EH (cell line): Measurements from ENCODE around the gene STK38L.

Experiments
- DNase-seq: peaks from one replicate; pipeline ENCODE4 v3.0.0-alpha.2; 2015; ENCODE audit warnings: low read depth

STK38L gene

DNA sequence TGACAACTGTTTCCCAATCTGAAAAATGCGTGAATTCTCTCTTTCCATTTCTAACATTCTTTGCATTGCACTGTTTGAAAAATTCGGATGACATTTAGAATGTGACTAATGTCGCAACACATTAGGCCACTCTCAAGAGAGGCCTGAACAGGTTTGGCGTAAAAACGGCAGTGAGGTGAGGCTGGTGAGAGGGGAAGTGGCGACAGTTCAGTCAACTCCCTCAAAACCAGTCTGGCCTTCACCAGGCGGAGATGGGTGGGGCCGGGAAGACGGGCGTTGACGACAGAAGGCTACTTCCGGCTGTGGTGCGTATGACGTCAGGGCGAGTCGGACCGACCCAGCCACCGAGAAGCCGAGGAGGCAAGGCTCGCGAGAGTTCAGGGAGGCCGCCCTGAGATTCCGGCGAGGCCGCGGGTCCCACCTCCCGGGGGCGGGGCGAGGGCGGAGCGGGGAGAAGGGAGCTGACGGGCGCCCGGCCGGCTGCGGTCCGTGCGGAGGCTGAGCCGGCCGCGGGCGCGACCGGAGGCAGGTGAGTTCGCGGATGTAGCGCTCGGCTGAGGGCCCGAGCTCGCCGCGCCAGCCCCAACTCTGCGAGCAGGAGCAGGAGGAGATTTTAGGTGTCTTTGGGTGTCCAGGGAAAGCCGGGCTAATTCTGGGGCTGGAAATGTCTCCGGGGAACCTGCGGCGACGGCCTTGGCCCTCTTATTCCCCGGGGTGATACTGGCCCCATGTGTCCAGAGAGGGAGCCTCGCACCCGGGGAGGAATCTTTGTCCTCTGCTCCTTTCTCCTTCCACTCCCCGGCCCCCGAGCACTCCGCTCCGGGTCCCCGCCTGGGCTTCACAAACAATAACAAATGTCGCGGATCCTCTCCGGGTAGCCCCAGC is at the start of gene STK38L:
Gene STK38L (plus strand): TSS at position 483 of the 885 bp plus-strand sequence. CDS start 53,435 bp downstream, outside the sequence.
- peak; percentile 92 for DNase-seq

GRCh38 chr12:27194644-27195043 is 49.4 kb upstream of the STK38L start:
- no peak for DNase-seq

DNA sequence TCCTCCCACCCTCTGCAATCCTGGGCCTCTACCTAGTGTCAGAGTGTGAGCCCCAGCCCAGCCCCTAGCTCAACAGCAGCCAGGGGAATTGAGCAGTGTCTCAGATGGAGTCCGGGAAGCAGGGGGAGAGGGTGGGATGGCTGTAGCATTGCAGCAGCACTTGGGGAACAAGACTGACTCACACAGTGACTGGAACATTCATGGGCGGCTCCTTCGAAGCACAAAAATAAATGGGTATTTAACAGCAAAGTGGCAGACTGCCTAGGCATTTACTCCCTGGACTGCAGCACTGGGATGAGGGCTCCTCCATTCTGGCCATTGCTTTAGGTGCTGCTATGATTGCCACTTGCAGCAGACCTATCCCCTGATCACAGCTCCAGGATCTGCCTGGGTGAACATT is 46.0 kb upstream of the STK38L start:
- DNase-seq, result peak; percentile 46

GRCh38 chr12:27199638-27200300 is 44.3 kb upstream of the STK38L start:
- DNase-seq, result peak; percentile 25

- DNase-seq, result no peak
These were observed 42.9 kb upstream of the STK38L start for GRCh38 chr12:27201169-27201568.

GRCh38 chr12:27206801-27207502 is 37.1 kb upstream of the STK38L start:
- no peak for DNase-seq

- peak; percentile 21 for DNase-seq
These were observed 36.3 kb upstream of the STK38L start for GRCh38 chr12:27207615-27208413.

- no peak for DNase-seq
These were observed 35.7 kb upstream of the STK38L start for GRCh38 chr12:27208414-27208750.

DNA sequence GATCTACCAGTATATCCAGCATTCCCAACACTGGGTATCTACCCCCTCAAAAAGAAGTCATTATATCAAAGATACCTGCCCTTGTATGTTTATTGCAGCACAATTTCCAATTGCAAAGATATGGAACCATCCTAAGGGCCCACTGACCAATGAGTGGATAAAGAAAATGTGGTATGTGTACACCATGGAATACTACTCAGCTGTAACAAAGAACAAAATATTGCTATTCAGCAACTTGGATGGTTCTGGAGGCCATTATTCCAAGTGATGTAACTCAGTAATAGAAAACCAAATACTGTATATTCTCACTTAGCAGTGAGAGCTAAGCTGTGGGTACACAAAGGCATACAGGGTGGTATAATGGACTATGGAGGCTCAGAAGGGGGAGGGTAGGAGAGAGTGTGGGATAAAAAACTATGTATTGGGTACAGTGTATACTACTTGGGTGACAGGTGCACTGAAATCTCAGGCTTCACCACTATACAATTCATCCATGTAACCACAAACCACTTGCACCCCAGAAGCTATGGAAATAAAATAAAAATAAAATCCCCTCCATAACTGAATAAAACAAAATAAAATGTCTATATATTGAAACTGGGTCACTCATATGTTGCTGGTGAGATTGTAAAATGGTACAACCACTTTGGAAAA is 34.7 kb upstream of the STK38L start:
- DNase-seq, result no peak

DNA sequence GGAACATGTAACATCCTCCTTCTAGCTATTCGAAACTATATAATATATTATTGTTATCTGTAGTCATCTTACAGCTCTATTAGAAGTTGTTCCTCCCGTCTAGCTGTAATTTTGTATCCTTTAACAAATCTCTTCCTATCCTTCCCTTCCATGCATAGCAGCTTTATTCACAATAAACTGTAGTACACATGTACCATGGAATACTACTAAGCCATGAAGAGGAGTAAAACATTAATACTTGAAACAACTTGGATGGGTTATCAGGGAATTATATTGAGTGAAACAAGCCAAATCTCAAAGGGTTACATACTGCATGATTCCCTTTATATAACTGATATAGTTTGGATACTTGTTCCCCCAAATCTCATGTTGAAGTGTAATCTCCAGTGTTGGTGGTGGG is 33.9 kb upstream of the STK38L start:
- DNase-seq, result no peak

DNA sequence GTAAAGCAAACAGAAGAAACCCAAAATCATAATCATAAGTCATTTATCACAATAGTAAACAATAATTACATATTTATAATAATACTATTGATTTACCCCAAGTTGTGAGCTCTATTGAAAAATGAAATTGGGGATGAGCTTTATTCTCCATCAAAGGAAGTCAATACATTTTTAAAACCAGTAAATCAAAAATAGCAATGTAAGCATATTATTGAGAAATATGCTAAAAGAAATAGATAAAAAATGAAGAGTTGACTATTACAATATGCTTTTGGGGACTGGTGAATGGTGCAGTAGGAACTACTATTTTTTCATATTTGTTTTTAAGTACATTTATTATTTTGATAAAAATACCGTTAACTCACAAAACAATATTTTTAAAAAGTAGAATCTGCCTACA is 31.2 kb upstream of the STK38L start:
- DNase-seq, result no peak

- DNase-seq, result no peak
These were observed 30.8 kb upstream of the STK38L start for GRCh38 chr12:27213304-27213703.

GRCh38 chr12:27213830-27214787 is 30.0 kb upstream of the STK38L start:
- no peak for DNase-seq

DNA sequence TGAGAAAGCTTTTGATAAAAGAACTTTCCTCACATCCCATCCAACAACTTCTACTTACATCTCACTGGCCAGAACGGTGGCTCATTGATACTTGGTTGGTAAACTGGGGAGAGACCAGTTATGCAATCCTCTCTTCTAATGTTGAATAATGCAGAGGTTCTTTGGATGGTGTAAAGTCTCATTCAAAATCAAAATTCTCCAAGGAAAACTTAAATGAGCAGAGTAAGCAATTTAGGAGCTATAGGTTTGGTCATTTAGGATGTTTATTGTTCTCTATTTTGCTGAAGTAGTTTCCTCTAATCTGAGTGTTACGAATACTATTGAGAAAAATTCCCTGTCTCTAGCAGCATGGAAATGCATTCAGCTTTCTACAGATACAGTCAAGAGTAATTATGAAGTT is 26.5 kb upstream of the STK38L start:
- no peak for DNase-seq

- no peak for DNase-seq
These were observed 24.4 kb upstream of the STK38L start for GRCh38 chr12:27219693-27220054.

GRCh38 chr12:27220055-27220987 is 23.8 kb upstream of the STK38L start:
- peak; percentile 22 for DNase-seq

GRCh38 chr12:27220988-27221345 is 23.1 kb upstream of the STK38L start:
- DNase-seq, result no peak

DNA sequence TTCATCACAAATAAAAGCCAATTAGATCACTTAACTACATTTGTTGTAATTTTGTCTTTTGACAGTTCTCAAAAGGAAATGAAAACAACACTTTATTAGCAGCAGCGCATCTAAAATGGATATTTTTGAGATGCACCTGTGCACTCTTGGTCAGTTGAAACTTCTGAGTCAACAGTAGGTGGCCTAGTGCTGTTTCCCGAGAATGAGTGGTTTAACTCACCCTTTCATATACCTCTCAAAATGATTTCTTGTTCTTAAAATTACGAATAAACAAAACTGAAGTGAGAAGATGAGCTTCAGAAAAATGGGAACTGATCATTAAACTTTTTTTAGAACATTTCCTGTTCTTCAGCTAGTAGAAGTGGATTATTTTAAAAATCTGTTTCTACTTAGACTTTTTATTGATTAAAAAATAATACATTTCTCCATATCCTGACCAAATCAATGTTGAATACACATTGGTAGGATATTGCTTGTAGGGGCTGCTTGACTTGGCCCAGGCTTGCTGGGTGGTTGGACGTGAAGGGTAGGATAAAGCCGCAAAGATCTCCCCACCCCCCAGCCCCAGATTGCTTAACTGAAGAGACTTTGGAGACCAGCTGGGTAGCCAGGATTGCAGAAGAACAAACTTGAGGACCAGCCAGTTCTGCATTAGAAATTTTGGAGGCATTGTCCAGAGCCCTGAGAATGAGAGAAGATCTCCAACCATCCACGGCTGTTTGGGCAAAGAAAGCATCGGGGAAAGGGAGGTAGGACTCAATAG is 22.3 kb upstream of the STK38L start:
- no peak for DNase-seq
